Loucy (cell line): ENCODE data around the gene SDK1.

Experiments
- H2AFZ ChIP-seq: fragments of 200-600 bp; sonication (generic); 2 replicates; pipeline ENCODE4 v1.6.0; 2016; ENCODE audit warnings: antibody characterized with exemption, mild to moderate bottlenecking, low read length, moderate library complexity
- H3F3A ChIP-seq: fragments of 200-600 bp; 2 replicates; pipeline ENCODE4 v1.6.0; 2016; ENCODE audit warnings: antibody characterized with exemption, low read depth, mild to moderate bottlenecking
- H3K27me3 ChIP-seq: fragments of 200-600 bp; sonication (generic); 2 replicates; pipeline ENCODE4 v1.6.1; 2014; ENCODE audit warnings: low read length, mild to moderate bottlenecking; ENCODE audit not compliant: insufficient read depth, poor library complexity, severe bottlenecking
- H3K36me3 ChIP-seq: fragments of 200-600 bp; sonication (generic); 2 replicates; pipeline ENCODE4 v1.6.1; 2016; ENCODE audit warnings: low read length; ENCODE audit not compliant: insufficient read depth
- H3K4me1 ChIP-seq: fragments of 200-600 bp; sonication (generic); 2 replicates; pipeline ENCODE4 v1.5.1; 2014; ENCODE audit warnings: low read length, mild to moderate bottlenecking; ENCODE audit not compliant: insufficient read depth, poor library complexity, severe bottlenecking
- H3K4me2 ChIP-seq: fragments of 200-600 bp; sonication (generic); 2 replicates; pipeline ENCODE4 v1.6.0; 2014; ENCODE audit warnings: antibody characterized with exemption, low read length, low read depth, mild to moderate bottlenecking; ENCODE audit not compliant: poor library complexity, severe bottlenecking
- H3K4me3 ChIP-seq: fragments of 200-600 bp; sonication (generic); 2 replicates; pipeline ENCODE4 v1.5.1; 2014; ENCODE audit warnings: low read length, mild to moderate bottlenecking, mixed read lengths; ENCODE audit not compliant: poor library complexity, severe bottlenecking
- H3K79me2 ChIP-seq: fragments of 200-600 bp; sonication (generic); 2 replicates; pipeline ENCODE4 v1.6.1; 2014; ENCODE audit warnings: low read length; ENCODE audit not compliant: insufficient read depth
- H3K9ac ChIP-seq: fragments of 200-600 bp; sonication (generic); 2 replicates; pipeline ENCODE4 v1.6.0; 2014; ENCODE audit warnings: mild to moderate bottlenecking, low read depth, low read length, moderate library complexity; ENCODE audit not compliant: poor library complexity, severe bottlenecking
- H3K9me2 ChIP-seq: fragments of 200-600 bp; sonication (generic); replicated peaks from 2 replicates; pipeline ENCODE4 v1.6.1; 2016; ENCODE audit warnings: low read depth, low read length, mixed read lengths
- H3K9me3 ChIP-seq: fragments of 200-600 bp; sonication (generic); 2 replicates; pipeline ENCODE4 v1.6.1; 2014; ENCODE audit warnings: mild to moderate bottlenecking, antibody characterized with exemption, low read length, low read depth; ENCODE audit not compliant: insufficient read depth
- H4K20me1 ChIP-seq: fragments of 200-600 bp; sonication (generic); 2 replicates; pipeline ENCODE4 v1.6.0; 2014; ENCODE audit warnings: antibody characterized with exemption, low read length, mild to moderate bottlenecking; ENCODE audit not compliant: insufficient read depth, poor library complexity, severe bottlenecking
- CTCF ChIP-seq: fragments of 200-600 bp; sonication (generic); conservative IDR thresholded peaks from 2 replicates; pipeline ENCODE4 v1.5.1; 2014; ENCODE audit warnings: mild to moderate bottlenecking, antibody characterized with exemption, low read length
- EZH2phosphoT487 ChIP-seq: fragments of 200-600 bp; IDR thresholded peaks from 2 replicates; pipeline ENCODE4 v1.6.1; 2018; ENCODE audit warnings: antibody characterized with exemption, mild to moderate bottlenecking, moderate library complexity, borderline replicate concordance

The SDK1 gene

GRCh38 chr7:4265676-4266075 lies 964.6 kb downstream of the SDK1 start:
- no peak for TF ChIP-seq CTCF
- no peak for TF ChIP-seq EZH2phosphoT487
- H3F3A ChIP-seq = no peaks in the 10 kb centered on the region
- H3K9me3 ChIP-seq = peaks cover 8% of the 10 kb centered on the region; the same call in 1 of the 2 replicates
- H2AFZ ChIP-seq = no peak overlapping the region
- H3K4me3 ChIP-seq = no peak overlapping the region
- no peaks in the 10 kb centered on the region for H3K27me3 ChIP-seq
- H3K9me2 ChIP-seq = no peaks in the 10 kb centered on the region
- no peaks in the 10 kb centered on the region for H3K4me1 ChIP-seq
- H3K9ac ChIP-seq = no peak overlapping the region
- H3K79me2 ChIP-seq = no peaks in the 10 kb centered on the region
- no peaks in the 10 kb centered on the region for H4K20me1 ChIP-seq
- H3K4me2 ChIP-seq = no peak overlapping the region
- no peaks in the 10 kb centered on the region for H3K36me3 ChIP-seq

GRCh38 chr7:4266270-4267040 lies 965.4 kb downstream of the SDK1 start:
- H3K27me3 ChIP-seq = no peaks in the 10 kb centered on the region
- H3K4me1 ChIP-seq = no peaks in the 10 kb centered on the region
- H3K36me3 ChIP-seq = no peaks in the 10 kb centered on the region
- no peaks in the 10 kb centered on the region for H3K79me2 ChIP-seq
- H3F3A ChIP-seq = no peaks in the 10 kb centered on the region
- H4K20me1 ChIP-seq = no peaks in the 10 kb centered on the region
- H3K9me2 ChIP-seq = no peaks in the 10 kb centered on the region
- TF ChIP-seq CTCF = no peak
- no peak for TF ChIP-seq EZH2phosphoT487
- no peak overlapping the region for H3K4me3 ChIP-seq
- H3K4me2 ChIP-seq = no peak overlapping the region
- H2AFZ ChIP-seq = no peak overlapping the region
- no peak overlapping the region for H3K9ac ChIP-seq
- H3K9me3 ChIP-seq = peaks cover 8% of the 10 kb centered on the region; the same call in 1 of the 2 replicates

- Histone ChIP-seq H3F3A (no peaks in the 10 kb centered on the region), H3K9me3 (peaks cover 8% of the 10 kb centered on the region; the same call in 1 of the 2 replicates), H3K27me3 (no peaks in the 10 kb centered on the region), H3K4me3 (no peak overlapping the region), H2AFZ (no peak overlapping the region), H3K9ac (no peak overlapping the region), H3K4me2 (no peak overlapping the region), H3K36me3 (no peaks in the 10 kb centered on the region), H4K20me1 (no peaks in the 10 kb centered on the region), H3K79me2 (no peaks in the 10 kb centered on the region), H3K9me2 (no peaks in the 10 kb centered on the region), H3K4me1 (no peaks in the 10 kb centered on the region)
- no peak for TF ChIP-seq CTCF
Measured at GRCh38 chr7:4267341-4268039, 966.4 kb downstream of the SDK1 start.
